ENCODE data around the gene HDDC2. TPM values are rescaled to one million over a fixed set of nuclear protein-coding genes. Genes with fewer than 3 reads are reported as not detected.
A peak's percentile ranks its signal among the peaks of the same experiment; 100 is the strongest.

HDDC2 gene
- total and polyA plus RNA-seq, 9 of the 15 experiments (the other 6 are each of a cell fraction or from before 2014, with no cell fraction given): 194 to 632 (median 294) TPM

GRCh38 chr6:125245523-125246264 is 56.1 kb downstream of the HDDC2 start:
- peak overlapping the region; percentile 56 for H2AFZ ChIP-seq (ENCODE audit: low read depth, low read length)
- peak overlapping the region; percentile 53; the same call in 2 of the 3 replicates for H3K27ac ChIP-seq (ENCODE audit: extremely low read depth, low read depth, low read length)
- no peaks in the 10 kb centered on the region for H4K20me1 ChIP-seq (replicated peaks; ENCODE audit: control insufficient read depth, insufficient read depth, low read length)
- H3K79me2 ChIP-seq (ENCODE audit: control insufficient read depth, insufficient read depth, low read length): no peaks in the 10 kb centered on the region; the same call in 2 of the 3 replicates
- 34% methylated on average over 7 of the region's 7 CpGs for WGBS (ENCODE audit: insufficient coverage, low coverage, missing lambda C conversion rate)
- H3K27me3 ChIP-seq (ENCODE audit: control insufficient read depth in 2 of 2, insufficient read depth in 2 of 2, low read length in 2 of 2): no peaks in the 10 kb centered on the region
- BruUV-seq (replicated peaks): no TSS peak
- in situ Hi-C loops (cut with MboI): no loop called here
- H3K36me3 ChIP-seq (ENCODE audit: control insufficient read depth, insufficient read depth, low read length): peaks cover 14% of the 10 kb centered on the region; the same call in 2 of the 3 replicates
- H3K4me2 ChIP-seq (ENCODE audit: insufficient read depth, low read length): peak overlapping the region; percentile 45
- no peaks in the 10 kb centered on the region; the same call in 1 of the 2 replicates for H3K9me3 ChIP-seq (replicated peaks; ENCODE audit: control insufficient read depth, insufficient read depth, low read depth, low read length)
- no peak overlapping the region for H3K4me3 ChIP-seq
- intact Hi-C loops (cut with micrococcal nuclease): no loop called here
- CTCF ChIA-PET (ENCODE audit: low intra/inter-chr PET ratio): no interaction called here
- no peaks in the 10 kb centered on the region for H3K9me1 ChIP-seq (ENCODE audit: control insufficient read depth, insufficient read depth, low read length)
- peak; percentile 49 for FAIRE-seq
- peak overlapping the region in 1 of 2 experiments; percentile 76; a peak in 1 of 4 replicates for H3K9ac ChIP-seq (ENCODE audit: insufficient read depth in 1 of 2, low read depth in 2 of 2, low read length in 2 of 2)
- H3K4me1 ChIP-seq (replicated peaks in 1 of 2; ENCODE audit: control insufficient read depth in 2 of 2, insufficient read depth in 2 of 2, low read length in 2 of 2): peaks cover 5 to 13% of the 10 kb centered on the region in 2 experiments; a peak in 4 of 5 replicates
- ATAC-seq: peak; percentile 92
- POLR2A ChIA-PET: interaction anchor here (0.6 to 1.3 kb wide), 4 partner anchors 20 to 318 kb away, joined by 3 read pairs; no protein-coding TSS in a partner anchor
- peak in 3 of 4 experiments; percentile 23 to 74 (median 50) for DNase-seq (ENCODE audit: extremely low read depth in 1 of 4, low spot score in 3 of 4)
- no peak for TF ChIP-seq KLF10 (CRISPR knock-in tag; IDR thresholded peaks at IDR 0.05)
- peak; percentile 35 for TF ChIP-seq EGR1 (conservative IDR thresholded peaks at IDR 0.05)
- no peak for TF ChIP-seq MYNN (IDR thresholded peaks at IDR 0.05)
- no peak for TF ChIP-seq MYNN (CRISPR knock-in tag; IDR thresholded peaks at IDR 0.05)
- no peak for TF ChIP-seq ESRRB (CRISPR knock-in tag; IDR thresholded peaks at IDR 0.05; ENCODE audit: borderline replicate concordance)
- no peak for TF ChIP-seq ZNF184 (CRISPR knock-in tag; IDR thresholded peaks at IDR 0.05)
- no peak for TF ChIP-seq MYC (IDR thresholded peaks at IDR 0.05; ENCODE audit: low read depth, low read length)
- no peak for TF ChIP-seq MYC (CRISPR knock-in tag; IDR thresholded peaks at IDR 0.05; ENCODE audit: borderline replicate concordance, low read depth)
- no peak for TF ChIP-seq ZNF407 (IDR thresholded peaks at IDR 0.05; ENCODE audit: low read depth)
- peak; percentile 56; the same call in 1 of the 2 replicates for TF ChIP-seq NFE2 (IDR thresholded peaks at IDR 0.05; ENCODE audit: low read depth)
- no peak for TF ChIP-seq TBP (optimal IDR thresholded peaks at IDR 0.05; ENCODE audit: low read depth, low read length)
- no peak for TF ChIP-seq ZFP91 (CRISPR knock-in tag; IDR thresholded peaks at IDR 0.05)
